GM19351 (cell line): ENCODE measurements around the gene PRKAG2.

Experiments used
- ATAC-seq: cut with Tn5 transposase; IDR thresholded peaks from one replicate; pipeline ENCODE4 v1.9.1; 2021; ENCODE audit warnings: mild to moderate bottlenecking, moderate library complexity; ENCODE audit not compliant: unreplicated experiment

The PRKAG2 gene

GRCh38 chr7:151665368-151665767 is 211.5 kb downstream of the PRKAG2 start:
- no peak for ATAC-seq

DNA sequence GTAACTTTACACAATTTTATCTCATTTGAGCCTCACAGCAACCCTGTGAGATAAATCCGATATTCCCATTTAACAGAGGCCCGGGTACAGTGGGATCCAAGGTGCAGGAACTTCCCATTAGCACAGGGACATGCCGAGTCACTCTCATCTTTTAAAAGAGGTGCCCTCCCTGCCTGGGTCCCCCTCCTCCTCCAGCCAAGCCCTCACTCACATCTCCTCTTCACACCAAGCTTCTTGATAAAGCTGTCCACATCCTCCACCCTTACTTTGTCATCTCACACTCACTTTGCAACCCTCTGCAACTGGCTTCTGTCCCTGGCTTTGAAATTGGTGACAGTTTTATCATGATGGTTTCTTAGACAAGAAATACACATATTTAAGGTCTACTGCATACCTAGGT is 212.6 kb downstream of the PRKAG2 start:
- no peak for ATAC-seq

DNA sequence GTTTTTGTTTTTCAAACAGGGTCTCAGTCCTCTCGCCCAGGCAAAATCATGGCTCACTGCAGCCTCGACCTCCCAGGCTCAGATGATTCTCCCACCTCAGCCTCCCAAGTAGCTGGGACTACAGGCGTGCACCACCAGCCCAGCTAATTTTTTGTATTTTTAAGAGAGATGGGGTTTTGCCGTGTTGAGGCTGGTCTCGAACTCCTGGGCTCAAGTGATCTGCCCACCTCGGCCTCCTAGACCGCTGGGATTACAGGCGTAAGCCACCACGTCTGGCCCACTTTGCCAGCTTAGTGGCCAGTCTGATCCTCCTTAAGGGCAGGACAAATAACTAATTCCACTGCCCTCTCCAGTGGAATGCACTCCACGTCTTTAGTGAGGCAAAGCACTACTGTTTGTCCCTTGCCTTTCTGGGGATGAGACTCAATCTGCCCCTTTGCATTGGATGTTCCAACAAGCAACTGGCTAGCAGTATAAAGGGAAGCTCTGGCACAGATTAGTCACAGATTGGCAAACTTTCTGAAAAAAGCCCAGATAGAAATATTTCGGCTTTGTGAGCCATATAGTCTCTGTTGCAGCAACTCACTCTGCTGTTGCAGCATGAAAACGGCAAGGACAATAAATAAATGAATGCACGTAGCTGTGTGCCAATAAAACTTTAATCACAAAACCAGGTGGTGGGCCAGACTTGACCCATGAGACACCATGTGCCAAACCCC is 213.4 kb downstream of the PRKAG2 start:
- no peak for ATAC-seq

- no peak for ATAC-seq
These were observed 214.6 kb downstream of the PRKAG2 start for GRCh38 chr7:151662251-151662826.

- ATAC-seq: no peak
These were observed 215.3 kb downstream of the PRKAG2 start for GRCh38 chr7:151661587-151661986.

DNA sequence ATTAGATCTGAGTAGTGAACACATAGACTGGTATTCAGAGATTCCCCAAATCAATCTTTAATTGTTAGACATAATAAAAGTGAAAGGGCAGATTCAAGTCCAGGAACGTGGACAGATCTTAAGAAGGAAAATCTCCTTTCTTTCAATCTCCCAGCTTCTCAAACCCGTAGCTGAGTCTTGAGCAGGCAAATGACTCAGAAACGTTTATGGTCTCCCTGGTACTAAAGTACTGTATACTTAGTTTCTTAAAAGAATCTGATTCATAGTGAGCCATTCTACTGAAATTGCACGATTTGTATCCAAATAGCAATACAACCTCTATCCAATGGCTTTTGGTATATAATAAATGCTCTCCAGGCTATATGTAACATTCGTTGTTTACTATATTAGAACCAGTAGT is 216.8 kb downstream of the PRKAG2 start:
- no peak for ATAC-seq

GRCh38 chr7:151659219-151659618 is 217.7 kb downstream of the PRKAG2 start:
- no peak for ATAC-seq

GRCh38 chr7:151658778-151659177 is 218.1 kb downstream of the PRKAG2 start:
- ATAC-seq: no peak

DNA sequence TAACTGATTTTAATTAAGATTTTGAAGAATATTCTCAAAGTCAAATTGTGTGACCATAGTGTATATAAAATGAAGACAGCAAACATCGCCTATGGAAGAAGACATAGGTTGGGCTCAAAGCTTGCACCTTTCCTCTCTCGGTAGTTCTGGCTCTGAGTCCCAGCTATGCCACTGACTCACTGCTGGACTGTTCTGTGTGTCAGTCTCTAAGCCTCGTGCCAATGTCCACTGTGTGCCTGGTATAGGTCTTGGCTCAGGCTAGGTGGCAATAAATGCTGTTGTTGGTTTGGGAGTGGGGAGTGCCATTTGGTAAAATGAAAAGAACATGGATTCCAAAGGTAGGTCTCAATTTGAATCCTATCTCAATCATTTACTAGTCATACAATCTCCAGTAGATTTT is 219.7 kb downstream of the PRKAG2 start:
- ATAC-seq: no peak

GRCh38 chr7:151655555-151655954 is 221.4 kb downstream of the PRKAG2 start:
- ATAC-seq: no peak

DNA sequence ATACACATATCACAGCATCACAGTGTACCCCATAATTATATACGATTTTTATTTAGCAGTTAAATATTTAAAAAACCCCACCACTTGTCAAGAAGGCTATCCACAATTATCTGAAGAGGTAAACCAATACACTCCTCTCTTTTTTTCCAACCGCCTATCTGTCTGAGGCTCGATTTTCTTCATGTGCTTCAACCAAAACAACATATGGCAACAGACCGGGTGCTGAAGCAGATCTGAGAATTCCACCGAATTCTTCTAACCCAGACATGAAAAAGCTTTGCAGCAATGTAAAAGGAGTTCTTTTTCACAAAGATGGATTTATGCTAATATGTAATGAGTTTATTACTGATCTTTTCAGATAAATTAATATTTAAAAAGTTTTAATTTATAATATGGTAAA is 224.8 kb downstream of the PRKAG2 start:
- ATAC-seq: no peak

GRCh38 chr7:151650161-151650560 is 226.8 kb downstream of the PRKAG2 start:
- no peak for ATAC-seq

GRCh38 chr7:151648429-151648828 is 228.5 kb downstream of the PRKAG2 start:
- ATAC-seq: no peak

- ATAC-seq: no peak
These were observed 229.0 kb downstream of the PRKAG2 start for GRCh38 chr7:151647874-151648273.

GRCh38 chr7:151647006-151647405 is 229.9 kb downstream of the PRKAG2 start:
- ATAC-seq: no peak

DNA sequence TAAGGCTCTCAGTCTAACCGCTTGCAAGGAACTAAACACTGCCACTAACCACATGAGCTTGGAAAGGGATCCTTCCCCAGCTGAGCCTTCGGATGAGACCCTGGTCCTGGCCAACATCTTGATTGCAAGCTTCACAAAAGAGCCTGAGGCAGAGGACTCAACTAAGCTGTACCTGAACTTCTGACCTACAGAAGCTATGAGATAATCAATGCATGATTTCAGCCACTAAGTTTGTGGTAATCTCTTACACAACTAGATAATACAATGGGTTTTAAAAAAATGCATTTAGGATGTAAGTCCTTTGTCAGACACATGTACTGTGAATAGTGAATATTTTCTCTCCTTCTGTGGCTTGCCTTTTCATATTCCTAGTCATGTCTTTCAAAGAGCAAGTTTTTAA is 231.6 kb downstream of the PRKAG2 start:
- no peak for ATAC-seq

GRCh38 chr7:151644554-151644953 is 232.4 kb downstream of the PRKAG2 start:
- no peak for ATAC-seq

GRCh38 chr7:151642746-151643145 is 234.2 kb downstream of the PRKAG2 start:
- ATAC-seq: no peak

DNA sequence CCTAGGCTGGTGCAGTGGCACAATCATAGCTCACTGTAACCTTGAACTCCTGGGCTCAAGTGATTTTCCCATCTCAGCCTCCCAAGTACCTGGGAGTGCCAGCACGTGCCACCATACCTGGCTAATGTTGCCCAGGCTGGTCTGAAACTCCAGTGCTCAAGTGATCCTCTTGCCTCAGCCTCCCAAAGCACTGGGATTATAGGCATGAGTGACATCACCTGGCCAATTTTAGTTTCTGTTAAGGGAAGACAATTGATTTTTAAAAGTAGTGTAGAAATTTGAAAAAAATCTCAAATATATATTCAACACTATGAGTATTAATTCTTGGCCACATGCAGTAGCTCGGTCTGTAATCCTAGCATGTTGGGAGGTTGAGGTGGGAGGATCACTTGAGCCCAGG is 235.3 kb downstream of the PRKAG2 start:
- no peak for ATAC-seq

- no peak for ATAC-seq
These were observed 239.1 kb downstream of the PRKAG2 start for GRCh38 chr7:151637781-151638261.

DNA sequence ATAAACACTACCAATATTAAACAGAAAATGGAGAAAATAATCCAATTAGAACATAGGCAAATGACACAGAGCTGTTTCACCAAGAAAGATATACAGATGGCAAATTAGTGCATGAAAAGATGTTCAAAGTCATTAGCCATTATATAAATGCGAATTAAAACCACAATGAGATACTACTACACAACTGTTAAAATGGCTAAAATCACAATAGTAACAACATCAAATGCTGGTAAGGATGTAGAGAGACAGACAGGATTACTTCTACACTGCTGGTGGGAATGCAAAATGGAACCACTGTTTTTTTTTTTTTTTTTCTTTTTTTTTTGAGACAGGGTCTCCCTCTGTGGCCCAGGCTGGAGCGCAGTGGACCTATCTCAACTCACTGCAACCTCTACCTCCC is 242.3 kb downstream of the PRKAG2 start:
- ATAC-seq: no peak

GRCh38 chr7:151633516-151633812 is 243.5 kb downstream of the PRKAG2 start:
- no peak for ATAC-seq
